NCI-H345 (cell line): ENCODE data around the gene OR4C15.

Experiments
- DNase-seq: peaks from one replicate; lab custom pipeline; 2025; lab: John Stamatoyannopoulos, UW

OR4C15 gene

DNA sequence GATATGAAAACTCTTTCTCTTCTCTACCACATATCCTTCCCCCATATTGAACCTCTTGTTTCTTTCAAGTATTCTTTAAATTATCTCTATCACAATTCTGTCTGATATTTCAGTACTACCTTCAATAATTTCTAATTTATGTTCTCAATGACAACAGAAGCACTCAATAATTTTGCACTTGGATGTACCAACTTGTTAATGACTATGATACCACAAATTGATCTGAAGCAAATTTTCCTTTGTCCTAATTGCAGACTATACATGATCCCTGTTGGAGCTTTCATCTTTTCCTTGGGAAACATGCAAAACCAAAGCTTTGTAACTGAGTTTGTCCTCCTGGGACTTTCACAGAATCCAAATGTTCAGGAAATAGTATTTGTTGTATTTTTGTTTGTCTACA is at the start of gene OR4C15:
OR4C15 (plus strand) TSS at position 301 of the 400 bp plus-strand sequence; CDS start at position 301, 0 bp downstream.
- no peak for DNase-seq

DNA sequence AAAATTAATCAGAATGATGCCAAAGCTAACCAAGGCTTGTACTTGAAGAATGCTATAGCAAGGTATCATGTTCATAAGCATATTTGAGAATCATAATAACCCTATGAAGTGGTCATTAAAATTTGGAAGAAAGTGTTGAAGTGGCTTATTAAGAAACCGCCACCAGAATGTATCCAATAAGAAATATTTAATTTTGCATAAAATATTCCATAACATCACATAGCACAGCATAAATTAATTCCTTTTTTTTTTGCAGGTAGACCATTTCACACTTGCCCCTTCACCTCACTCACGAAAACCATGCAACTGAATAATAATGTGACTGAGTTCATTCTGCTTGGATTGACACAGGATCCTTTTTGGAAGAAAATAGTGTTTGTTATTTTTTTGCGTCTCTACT is 17.6 kb downstream of the OR4C15 start, which contains the start of gene OR4C16:
OR4C16 (plus strand) TSS at position 301 of the 400 bp plus-strand sequence; CDS start at position 301, 0 bp downstream.
- no peak for DNase-seq

DNA sequence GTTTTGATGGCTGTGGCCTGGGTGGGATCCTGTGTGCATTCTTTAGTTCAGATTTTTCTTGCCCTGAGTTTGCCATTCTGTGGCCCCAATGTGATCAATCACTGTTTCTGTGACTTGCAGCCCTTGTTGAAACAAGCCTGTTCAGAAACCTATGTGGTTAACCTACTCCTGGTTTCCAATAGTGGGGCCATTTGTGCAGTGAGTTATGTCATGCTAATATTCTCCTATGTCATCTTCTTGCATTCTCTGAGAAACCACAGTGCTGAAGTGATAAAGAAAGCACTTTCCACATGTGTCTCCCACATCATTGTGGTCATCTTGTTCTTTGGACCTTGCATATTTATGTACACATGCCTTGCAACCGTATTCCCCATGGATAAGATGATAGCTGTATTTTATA is 18.3 kb downstream of the OR4C15 start:
- DNase-seq = no peak
